CD4-positive, alpha-beta T cell treated with Interleukin-4 for 4 hours (primary cell): ENCODE results near the gene BICD1.
"Not testable (repeated sequence)": the region's sequence is repeated elsewhere in the genome, so short reads cannot be mapped to it uniquely, and the experiment has no call there.

Experiments used
- DNase-seq: peaks from one replicate; pipeline ENCODE4 v3.0.0-alpha.2; 2020

Gene BICD1

GRCh38 chr12:32249777-32250176 is 143.1 kb downstream of the BICD1 start:
- no peak for DNase-seq

GRCh38 chr12:32252199-32253073 is 145.8 kb downstream of the BICD1 start:
- DNase-seq, result no peak

GRCh38 chr12:32253154-32253790 is 146.6 kb downstream of the BICD1 start:
- DNase-seq, result no peak

GRCh38 chr12:32254260-32254956 is 147.8 kb downstream of the BICD1 start:
- no peak for DNase-seq

- DNase-seq, result no peak
Measured at GRCh38 chr12:32255588-32255987, 148.9 kb downstream of the BICD1 start.

- no peak for DNase-seq
Measured at GRCh38 chr12:32257695-32258496, 151.2 kb downstream of the BICD1 start.

GRCh38 chr12:32260696-32261095 is 154.0 kb downstream of the BICD1 start:
- DNase-seq, result no peak

- DNase-seq, result no peak
Measured at GRCh38 chr12:32261638-32262037, 155.0 kb downstream of the BICD1 start.

- DNase-seq, result no peak
Measured at GRCh38 chr12:32264961-32265360, 158.3 kb downstream of the BICD1 start.

- no peak for DNase-seq
Measured at GRCh38 chr12:32265456-32265855, 158.8 kb downstream of the BICD1 start.

- no peak for DNase-seq
Measured at GRCh38 chr12:32265951-32266350, 159.3 kb downstream of the BICD1 start.

GRCh38 chr12:32266756-32267155 is 160.1 kb downstream of the BICD1 start:
- no peak for DNase-seq

GRCh38 chr12:32270818-32271710 is 164.4 kb downstream of the BICD1 start:
- DNase-seq, result no peak

- no peak for DNase-seq
Measured at GRCh38 chr12:32272465-32272864, 165.8 kb downstream of the BICD1 start.

- no peak for DNase-seq
Measured at GRCh38 chr12:32273063-32273522, 166.4 kb downstream of the BICD1 start.

GRCh38 chr12:32273712-32274111 is 167.1 kb downstream of the BICD1 start:
- DNase-seq, result peak; percentile 8

- no peak for DNase-seq
Measured at GRCh38 chr12:32274665-32275064, 168.0 kb downstream of the BICD1 start.

- not testable (repeated sequence) for DNase-seq
Measured at GRCh38 chr12:32275520-32275919, 168.9 kb downstream of the BICD1 start.

GRCh38 chr12:32277774-32278173 is 171.1 kb downstream of the BICD1 start:
- no peak for DNase-seq

GRCh38 chr12:32281098-32281497 is 174.5 kb downstream of the BICD1 start:
- DNase-seq, result no peak

- DNase-seq, result no peak
Measured at GRCh38 chr12:32284561-32284960, 177.9 kb downstream of the BICD1 start.

- no peak for DNase-seq
Measured at GRCh38 chr12:32285021-32285420, 178.4 kb downstream of the BICD1 start.
